VCaP (cell line): Measurements from ENCODE around the gene IFITM10.

Experiments
- H3K27ac ChIP-seq: fragments of 450-650 bp; 2 replicates; pipeline ENCODE4 v1.5.1; 2017
- TF ChIP-seq, protein P1 (sequence below): fragments of 450-650 bp; conservative IDR thresholded peaks from 2 replicates; pipeline ENCODE4 v1.5.1; 2017; ENCODE audit warnings: mild to moderate bottlenecking, moderate library complexity

Gene IFITM10

DNA sequence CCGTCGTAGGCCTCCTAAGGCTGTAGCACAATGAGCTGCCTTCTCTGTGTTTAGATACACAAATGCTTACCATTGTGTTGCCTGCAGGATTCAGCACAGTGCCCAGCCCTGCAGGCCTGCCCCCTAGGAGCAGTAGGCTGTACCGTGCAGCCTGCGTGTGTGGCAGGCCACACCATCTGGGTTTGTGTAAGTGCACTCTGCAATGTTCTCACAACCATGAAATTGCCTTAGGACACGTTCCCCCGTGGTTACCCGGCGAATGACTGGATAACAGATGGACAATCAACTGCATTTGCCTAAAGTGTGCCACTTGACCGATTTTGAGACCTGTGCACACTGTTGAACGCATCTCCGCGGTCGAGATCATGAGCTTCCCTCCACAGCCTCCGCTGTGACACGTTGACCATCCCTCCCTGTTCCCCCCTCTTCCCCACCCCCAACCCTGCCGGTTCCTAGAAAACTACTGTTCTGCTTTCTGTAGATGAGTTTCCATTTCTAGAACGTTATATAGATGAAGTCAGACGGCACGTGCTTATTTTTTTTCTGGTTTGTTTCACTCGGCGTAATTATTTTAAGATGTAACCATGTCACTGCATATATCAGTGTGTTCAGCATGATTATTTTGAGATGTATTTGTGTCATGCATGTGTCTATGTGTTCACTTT is 35.5 kb upstream of the IFITM10 start:
- no peak overlapping the region for H3K27ac ChIP-seq
- TF ChIP-seq, protein P1, sequence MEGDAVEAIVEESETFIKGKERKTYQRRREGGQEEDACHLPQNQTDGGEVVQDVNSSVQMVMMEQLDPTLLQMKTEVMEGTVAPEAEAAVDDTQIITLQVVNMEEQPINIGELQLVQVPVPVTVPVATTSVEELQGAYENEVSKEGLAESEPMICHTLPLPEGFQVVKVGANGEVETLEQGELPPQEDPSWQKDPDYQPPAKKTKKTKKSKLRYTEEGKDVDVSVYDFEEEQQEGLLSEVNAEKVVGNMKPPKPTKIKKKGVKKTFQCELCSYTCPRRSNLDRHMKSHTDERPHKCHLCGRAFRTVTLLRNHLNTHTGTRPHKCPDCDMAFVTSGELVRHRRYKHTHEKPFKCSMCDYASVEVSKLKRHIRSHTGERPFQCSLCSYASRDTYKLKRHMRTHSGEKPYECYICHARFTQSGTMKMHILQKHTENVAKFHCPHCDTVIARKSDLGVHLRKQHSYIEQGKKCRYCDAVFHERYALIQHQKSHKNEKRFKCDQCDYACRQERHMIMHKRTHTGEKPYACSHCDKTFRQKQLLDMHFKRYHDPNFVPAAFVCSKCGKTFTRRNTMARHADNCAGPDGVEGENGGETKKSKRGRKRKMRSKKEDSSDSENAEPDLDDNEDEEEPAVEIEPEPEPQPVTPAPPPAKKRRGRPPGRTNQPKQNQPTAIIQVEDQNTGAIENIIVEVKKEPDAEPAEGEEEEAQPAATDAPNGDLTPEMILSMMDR = no peak

DNA sequence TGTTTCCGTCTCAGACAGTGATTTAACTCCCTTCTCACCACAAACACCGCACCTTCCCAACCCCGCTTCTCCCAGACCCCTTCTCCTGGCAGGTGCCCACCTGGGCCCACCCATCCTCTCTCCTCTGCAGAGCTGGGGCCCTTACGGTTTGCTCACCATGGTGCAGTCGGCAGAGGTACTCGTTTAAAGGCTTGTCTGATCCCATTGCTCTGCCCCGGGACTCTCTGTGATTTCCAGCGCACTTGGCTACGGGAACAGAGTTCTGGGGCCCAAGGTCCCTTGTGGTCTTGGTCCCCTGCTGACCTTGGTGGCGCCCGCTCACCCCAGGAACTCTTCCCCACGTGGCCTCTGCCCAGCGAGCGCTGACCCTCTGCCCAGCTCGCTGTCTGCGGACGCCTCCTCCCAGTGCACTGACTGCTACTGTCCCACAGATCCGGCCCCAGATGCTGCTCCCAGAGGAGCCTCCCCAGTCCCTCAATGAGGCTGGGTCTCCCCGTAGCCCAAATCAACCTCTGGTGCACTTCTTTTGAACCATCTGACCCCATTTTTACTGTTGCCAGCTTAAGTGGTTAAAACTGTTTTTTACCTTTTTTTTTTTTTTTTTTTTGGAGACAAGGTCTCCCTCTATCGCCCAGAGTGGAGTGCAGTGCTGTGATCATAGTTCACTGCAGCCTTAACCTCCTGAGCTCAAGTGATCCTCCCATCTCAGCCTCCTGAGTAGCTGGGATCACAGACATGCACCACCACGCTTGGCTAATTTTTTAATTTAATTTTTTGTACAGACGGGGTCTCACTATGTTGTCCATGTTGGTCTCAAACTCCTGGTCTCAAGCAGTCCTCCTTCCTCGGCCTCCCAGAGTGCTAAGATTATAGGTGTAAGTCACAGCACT is 34.6 kb upstream of the IFITM10 start:
- H3K27ac ChIP-seq = no peak overlapping the region
- TF ChIP-seq, protein P1 = no peak

DNA sequence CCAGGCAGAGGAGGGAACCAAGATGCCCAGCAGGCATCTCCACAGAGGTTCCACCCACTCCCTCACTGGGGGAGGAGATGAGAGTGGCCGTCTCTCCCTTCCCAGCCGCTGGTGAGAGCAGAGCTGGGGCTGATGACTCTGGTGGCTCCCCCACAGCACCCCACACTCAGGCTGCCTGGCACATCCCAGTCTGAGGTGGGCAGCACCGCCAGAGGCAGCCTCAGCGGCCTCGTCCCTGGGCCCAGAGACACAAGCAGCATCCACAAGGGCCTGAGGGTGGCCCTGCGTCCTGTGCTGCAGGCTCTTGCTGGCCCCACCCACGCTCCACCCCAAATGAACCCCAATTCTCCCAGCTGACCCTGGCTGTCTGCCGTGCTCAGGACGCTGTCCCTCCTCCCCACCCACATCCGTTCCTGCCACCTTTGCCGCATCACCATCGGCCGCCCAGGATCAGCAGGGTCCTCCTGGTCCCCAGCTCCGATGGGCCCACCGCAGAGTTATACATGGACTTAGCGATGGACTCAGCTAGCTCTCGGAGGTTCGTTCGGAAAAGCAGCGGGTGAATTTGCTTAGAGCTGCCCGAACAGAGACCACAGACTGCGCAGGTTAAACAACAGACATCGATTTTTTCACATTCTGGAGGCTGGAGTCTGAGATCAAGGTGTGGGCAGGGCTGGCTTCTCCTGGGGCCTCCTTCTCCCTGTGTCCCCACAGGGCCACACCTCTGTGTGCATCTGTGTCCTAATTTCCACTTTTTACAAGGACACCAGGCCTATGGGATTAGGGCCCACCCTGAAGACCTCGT is 33.5 kb upstream of the IFITM10 start:
- TF ChIP-seq, protein P1 = no peak
- no peak overlapping the region for H3K27ac ChIP-seq

DNA sequence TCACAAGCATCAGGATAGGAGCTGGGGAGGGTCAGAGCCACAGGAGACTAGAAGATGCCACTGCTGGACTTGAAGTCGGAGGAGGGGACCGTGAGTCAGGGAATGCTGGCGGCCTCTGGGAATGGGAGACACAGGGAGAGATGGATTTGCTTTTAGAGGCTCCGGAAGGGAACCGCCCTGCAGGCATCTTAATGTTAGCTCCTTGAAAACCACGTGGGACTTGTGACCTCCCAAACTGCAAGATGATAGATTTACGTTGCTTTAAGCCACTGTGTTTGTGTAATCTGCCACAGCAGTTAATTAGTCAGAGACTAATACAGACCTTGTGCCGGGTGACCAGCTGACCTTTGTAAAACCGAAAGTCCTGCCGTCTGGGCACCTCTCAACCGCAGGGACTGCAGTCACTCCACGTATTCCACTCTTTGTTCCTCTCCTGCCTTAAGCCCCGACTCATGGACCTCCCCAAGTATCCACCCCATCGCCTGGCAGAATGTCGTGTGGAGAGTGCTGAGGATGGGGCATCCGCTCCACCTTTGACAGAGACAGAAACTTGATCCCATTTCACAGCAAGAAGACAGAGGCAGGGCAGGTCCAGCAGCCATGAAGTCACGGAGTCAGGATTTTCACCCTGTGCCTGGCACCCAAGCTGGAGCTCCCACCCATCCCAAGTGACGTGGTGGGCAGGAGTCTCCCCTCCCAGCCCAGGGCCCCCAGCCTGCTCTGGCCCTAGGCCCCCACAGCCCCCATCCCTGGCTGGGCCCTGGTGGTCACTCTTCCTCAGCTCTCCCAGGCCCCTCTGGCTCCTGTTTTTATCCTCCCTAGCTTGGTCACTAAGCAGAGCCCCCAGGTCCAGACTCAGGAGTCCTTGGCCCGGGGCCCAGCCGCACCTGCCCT is 32.7 kb upstream of the IFITM10 start:
- TF ChIP-seq, protein P1 = no peak
- H3K27ac ChIP-seq = no peak overlapping the region

DNA sequence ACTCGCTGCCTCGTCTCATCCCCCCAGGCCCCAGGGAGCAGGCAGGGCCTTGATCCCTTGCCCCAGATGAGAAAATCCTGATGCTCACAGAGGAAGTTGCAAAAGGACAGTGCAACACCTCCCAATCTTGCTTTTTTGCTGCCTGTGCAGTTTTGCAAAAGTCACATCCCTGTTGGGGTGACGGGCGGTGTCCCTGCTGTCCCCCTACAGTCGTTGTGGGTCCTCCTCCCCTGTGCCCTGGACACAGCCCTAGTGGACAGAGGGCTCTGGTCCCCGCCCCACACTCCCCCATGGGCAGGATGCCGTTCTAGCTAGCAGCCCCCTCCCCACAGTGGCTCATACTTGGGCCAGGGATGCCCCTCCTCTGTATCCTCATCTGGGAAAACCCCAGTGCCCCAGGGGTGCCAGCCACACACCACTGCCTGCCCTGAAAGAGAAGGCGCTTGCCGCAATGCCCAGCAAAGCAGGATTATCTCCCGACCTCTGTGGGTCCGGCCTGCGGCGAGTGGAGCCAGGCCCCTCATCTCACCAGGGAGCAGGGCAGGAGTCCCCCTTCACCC is 31.7 kb upstream of the IFITM10 start:
- no peak overlapping the region for H3K27ac ChIP-seq
- TF ChIP-seq, protein P1 = no peak

DNA sequence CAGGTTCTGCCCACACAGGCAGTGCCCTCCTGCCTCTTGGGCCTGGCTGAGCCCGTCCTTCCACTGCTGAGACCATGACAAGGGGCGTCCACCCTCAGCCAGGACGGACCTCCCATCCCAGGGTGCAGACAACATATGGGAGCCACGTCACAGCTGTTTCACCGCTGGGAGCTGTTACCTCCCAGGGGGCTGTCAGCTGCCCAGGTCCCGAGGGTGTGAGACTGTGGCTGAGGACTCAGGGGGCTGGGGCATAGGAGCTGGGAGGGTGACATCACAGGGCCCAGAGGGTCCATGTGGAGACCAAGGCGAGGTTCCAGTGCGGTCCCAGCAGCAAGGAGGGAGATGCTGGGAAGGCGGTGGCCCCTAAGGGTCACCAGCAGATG is 31.2 kb upstream of the IFITM10 start:
- TF ChIP-seq, protein P1 = no peak
- no peak overlapping the region for H3K27ac ChIP-seq
